ENCODE data around the gene EVA1A.

DNA sequence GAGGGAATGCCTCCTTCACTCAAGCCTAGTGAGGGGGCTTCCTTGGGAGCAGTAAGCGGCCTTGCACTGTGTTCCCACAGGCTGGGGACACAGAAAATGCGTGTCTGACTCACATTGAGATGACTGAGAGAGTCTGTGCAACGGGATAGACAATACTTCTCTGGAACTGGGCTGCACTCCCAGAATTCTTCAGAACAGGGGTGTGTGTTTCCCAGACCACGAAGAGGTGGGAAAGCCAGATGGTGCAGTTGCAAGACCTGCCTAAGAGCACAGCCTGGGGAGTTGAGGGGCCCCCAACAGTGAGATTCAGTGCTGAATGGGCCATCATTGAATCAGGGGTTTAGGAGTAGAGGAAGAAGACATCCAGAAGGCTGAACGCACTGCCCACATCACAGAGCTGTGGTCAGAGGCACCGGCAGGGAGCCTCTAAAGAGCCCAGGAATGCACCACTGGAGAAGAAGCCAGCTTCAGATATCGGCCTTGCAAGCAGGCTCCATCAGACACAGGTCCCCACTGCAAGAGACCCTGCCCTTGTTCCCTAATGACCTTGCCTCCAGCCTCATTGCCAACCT lies 49.3 kb upstream of the EVA1A start:
- no peak for TF ChIP-seq POLR2A (IDR thresholded peaks at IDR 0.05; ENCODE audit: low read length)
- TF ChIP-seq, protein P1, sequence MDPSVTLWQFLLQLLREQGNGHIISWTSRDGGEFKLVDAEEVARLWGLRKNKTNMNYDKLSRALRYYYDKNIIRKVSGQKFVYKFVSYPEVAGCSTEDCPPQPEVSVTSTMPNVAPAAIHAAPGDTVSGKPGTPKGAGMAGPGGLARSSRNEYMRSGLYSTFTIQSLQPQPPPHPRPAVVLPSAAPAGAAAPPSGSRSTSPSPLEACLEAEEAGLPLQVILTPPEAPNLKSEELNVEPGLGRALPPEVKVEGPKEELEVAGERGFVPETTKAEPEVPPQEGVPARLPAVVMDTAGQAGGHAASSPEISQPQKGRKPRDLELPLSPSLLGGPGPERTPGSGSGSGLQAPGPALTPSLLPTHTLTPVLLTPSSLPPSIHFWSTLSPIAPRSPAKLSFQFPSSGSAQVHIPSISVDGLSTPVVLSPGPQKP (IDR thresholded peaks at IDR 0.05; ENCODE audit: low read depth, low read length), result no peak
- TF ChIP-seq, protein P2, sequence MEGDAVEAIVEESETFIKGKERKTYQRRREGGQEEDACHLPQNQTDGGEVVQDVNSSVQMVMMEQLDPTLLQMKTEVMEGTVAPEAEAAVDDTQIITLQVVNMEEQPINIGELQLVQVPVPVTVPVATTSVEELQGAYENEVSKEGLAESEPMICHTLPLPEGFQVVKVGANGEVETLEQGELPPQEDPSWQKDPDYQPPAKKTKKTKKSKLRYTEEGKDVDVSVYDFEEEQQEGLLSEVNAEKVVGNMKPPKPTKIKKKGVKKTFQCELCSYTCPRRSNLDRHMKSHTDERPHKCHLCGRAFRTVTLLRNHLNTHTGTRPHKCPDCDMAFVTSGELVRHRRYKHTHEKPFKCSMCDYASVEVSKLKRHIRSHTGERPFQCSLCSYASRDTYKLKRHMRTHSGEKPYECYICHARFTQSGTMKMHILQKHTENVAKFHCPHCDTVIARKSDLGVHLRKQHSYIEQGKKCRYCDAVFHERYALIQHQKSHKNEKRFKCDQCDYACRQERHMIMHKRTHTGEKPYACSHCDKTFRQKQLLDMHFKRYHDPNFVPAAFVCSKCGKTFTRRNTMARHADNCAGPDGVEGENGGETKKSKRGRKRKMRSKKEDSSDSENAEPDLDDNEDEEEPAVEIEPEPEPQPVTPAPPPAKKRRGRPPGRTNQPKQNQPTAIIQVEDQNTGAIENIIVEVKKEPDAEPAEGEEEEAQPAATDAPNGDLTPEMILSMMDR (IDR thresholded peaks at IDR 0.05), result no peak
- TF ChIP-seq, protein P3, sequence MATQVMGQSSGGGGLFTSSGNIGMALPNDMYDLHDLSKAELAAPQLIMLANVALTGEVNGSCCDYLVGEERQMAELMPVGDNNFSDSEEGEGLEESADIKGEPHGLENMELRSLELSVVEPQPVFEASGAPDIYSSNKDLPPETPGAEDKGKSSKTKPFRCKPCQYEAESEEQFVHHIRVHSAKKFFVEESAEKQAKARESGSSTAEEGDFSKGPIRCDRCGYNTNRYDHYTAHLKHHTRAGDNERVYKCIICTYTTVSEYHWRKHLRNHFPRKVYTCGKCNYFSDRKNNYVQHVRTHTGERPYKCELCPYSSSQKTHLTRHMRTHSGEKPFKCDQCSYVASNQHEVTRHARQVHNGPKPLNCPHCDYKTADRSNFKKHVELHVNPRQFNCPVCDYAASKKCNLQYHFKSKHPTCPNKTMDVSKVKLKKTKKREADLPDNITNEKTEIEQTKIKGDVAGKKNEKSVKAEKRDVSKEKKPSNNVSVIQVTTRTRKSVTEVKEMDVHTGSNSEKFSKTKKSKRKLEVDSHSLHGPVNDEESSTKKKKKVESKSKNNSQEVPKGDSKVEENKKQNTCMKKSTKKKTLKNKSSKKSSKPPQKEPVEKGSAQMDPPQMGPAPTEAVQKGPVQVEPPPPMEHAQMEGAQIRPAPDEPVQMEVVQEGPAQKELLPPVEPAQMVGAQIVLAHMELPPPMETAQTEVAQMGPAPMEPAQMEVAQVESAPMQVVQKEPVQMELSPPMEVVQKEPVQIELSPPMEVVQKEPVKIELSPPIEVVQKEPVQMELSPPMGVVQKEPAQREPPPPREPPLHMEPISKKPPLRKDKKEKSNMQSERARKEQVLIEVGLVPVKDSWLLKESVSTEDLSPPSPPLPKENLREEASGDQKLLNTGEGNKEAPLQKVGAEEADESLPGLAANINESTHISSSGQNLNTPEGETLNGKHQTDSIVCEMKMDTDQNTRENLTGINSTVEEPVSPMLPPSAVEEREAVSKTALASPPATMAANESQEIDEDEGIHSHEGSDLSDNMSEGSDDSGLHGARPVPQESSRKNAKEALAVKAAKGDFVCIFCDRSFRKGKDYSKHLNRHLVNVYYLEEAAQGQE (IDR thresholded peaks at IDR 0.05), result no peak
- TF ChIP-seq ZNF302 (CRISPR knock-in tag; IDR thresholded peaks at IDR 0.05), result no peak
- no peak for TF ChIP-seq GATA3 (IDR thresholded peaks at IDR 0.05; ENCODE audit: borderline replicate concordance)
- TF ChIP-seq, protein P4, sequence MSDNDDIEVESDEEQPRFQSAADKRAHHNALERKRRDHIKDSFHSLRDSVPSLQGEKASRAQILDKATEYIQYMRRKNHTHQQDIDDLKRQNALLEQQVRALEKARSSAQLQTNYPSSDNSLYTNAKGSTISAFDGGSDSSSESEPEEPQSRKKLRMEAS (IDR thresholded peaks at IDR 0.05), result no peak
- no peak for TF ChIP-seq RFX5 (IDR thresholded peaks at IDR 0.05)
- no peak for TF ChIP-seq CBX2 (IDR thresholded peaks at IDR 0.05; ENCODE audit: borderline replicate concordance, low read depth)
